K562 (cell line): ENCODE measurements around the gene FOXJ2. TPM values are rescaled to one million over a fixed set of nuclear protein-coding genes. Genes with fewer than 3 reads are reported as not detected.

ENCODE experiments used
- ARID2 ChIP-seq: fragments of 450-650 bp; IDR thresholded peaks from 2 replicates; pipeline ENCODE4 v1.6.1; 2017; ENCODE audit warnings: antibody characterized with exemption, mild to moderate bottlenecking
- C11orf30 ChIP-seq: fragments of 450-650 bp; IDR thresholded peaks from 2 replicates; pipeline ENCODE4 v1.6.1; 2016; ENCODE audit warnings: low read depth, mild to moderate bottlenecking
- CBFB ChIP-seq: sonication (generic); formaldehyde crosslinking; IDR thresholded peaks from 2 replicates; pipeline ENCODE4 v1.4.0; 2020; ENCODE audit warnings: mild to moderate bottlenecking, missing genetic modification reagents
- CBX3 ChIP-seq, 2 experiments: IDR thresholded peaks; 1 replicate in 1 of 2; 2 replicates in 1 of 2; pipeline ENCODE4 v1.6.1; 2012; ENCODE audit warnings: inconsistent platforms in 2 of 2, low read length in 2 of 2, borderline replicate concordance in 1 of 2, control low read depth in 1 of 2
- CCAR2 ChIP-seq: fragments of 200-400 bp; formaldehyde crosslinking; IDR thresholded peaks from 2 replicates; pipeline ENCODE4 v1.6.1; 2017; ENCODE audit warnings: mild to moderate bottlenecking, low read depth, low read length
- CREM ChIP-seq: IDR thresholded peaks from 2 replicates; pipeline ENCODE4 v1.6.1; 2014; ENCODE audit warnings: antibody characterized with exemption, low read depth
- DNMT1 ChIP-seq: fragments of 450-650 bp; IDR thresholded peaks from 2 replicates; pipeline ENCODE4 v1.6.1; 2016; ENCODE audit warnings: antibody characterized with exemption, mild to moderate bottlenecking
- GATA2 ChIP-seq: sonication (generic); formaldehyde crosslinking; IDR thresholded peaks from 2 replicates; pipeline ENCODE4 v1.4.0; 2020; ENCODE audit warnings: mild to moderate bottlenecking, missing genetic modification reagents
- HEY1 ChIP-seq: fragments of 250-450 bp; sonication (Bioruptor Pico); IDR thresholded peaks from 2 replicates; pipeline ENCODE4 v1.5.0; 2020; ENCODE audit warnings: mild to moderate bottlenecking, moderate library complexity, borderline replicate concordance
- MAFK ChIP-seq: IDR thresholded peaks from 2 replicates; pipeline ENCODE4 v1.6.1; 2011; ENCODE audit warnings: low read length, improper control_type of control experiment
- MCM3 ChIP-seq: fragments of 450-650 bp; IDR thresholded peaks from 2 replicates; pipeline ENCODE4 v1.6.1; 2016
- MEF2D ChIP-seq: conservative IDR thresholded peaks from 2 replicates; pipeline ENCODE4 v1.6.1; 2016; ENCODE audit warnings: low read depth, missing genetic modification characterization, missing compliant biosample characterization
- MTA3 ChIP-seq: fragments of 450-650 bp; formaldehyde crosslinking; IDR thresholded peaks from 2 replicates; pipeline ENCODE4 v1.6.1; 2017; ENCODE audit warnings: mild to moderate bottlenecking, borderline replicate concordance
- NCOA1 ChIP-seq: fragments of 450-650 bp; IDR thresholded peaks from 2 replicates; pipeline ENCODE4 v1.6.1; 2016; ENCODE audit warnings: low read depth
- NCOA2 ChIP-seq, 2 experiments: fragments of 450-650 bp; IDR thresholded peaks; 2 replicates each; pipeline ENCODE4 v1.6.1; 2018; ENCODE audit warnings: mild to moderate bottlenecking in 2 of 2, moderate library complexity in 1 of 2; ENCODE audit not compliant: partially characterized antibody in 2 of 2
- NFIX ChIP-seq: fragments of 250-450 bp; sonication (Bioruptor Pico); IDR thresholded peaks from 2 replicates; pipeline ENCODE4 v1.4.0; 2020; ENCODE audit warnings: low read depth, mild to moderate bottlenecking, moderate library complexity
- NFRKB ChIP-seq: fragments of 450-650 bp; IDR thresholded peaks from 2 replicates; pipeline ENCODE4 v1.6.1; 2016; ENCODE audit warnings: low read depth
- NR2C2 ChIP-seq, 2 experiments: fragments of 200-800 bp in 1 of 2; sonication (Bioruptor generic) in 1 of 2; sonication (generic) in 1 of 2; formaldehyde crosslinking in 1 of 2; IDR thresholded peaks; 2 replicates each; pipeline versions ENCODE4 v1.6.1 to v1.8.0; 2016 to 2022; ENCODE audit warnings: mild to moderate bottlenecking in 1 of 2, missing compliant biosample characterization in 1 of 2, missing genetic modification characterization in 1 of 2, missing genetic modification reagents in 1 of 2
- PCBP1 ChIP-seq: fragments of 200-400 bp; formaldehyde crosslinking; IDR thresholded peaks from 2 replicates; pipeline ENCODE4 v1.6.1; 2018; ENCODE audit warnings: mild to moderate bottlenecking, low read depth, low read length; ENCODE audit not compliant: poor library complexity, severe bottlenecking
- PTRF ChIP-seq: fragments of 450-650 bp; IDR thresholded peaks from 2 replicates; pipeline ENCODE4 v1.6.1; 2016; ENCODE audit warnings: mild to moderate bottlenecking, missing genetic modification characterization, missing compliant biosample characterization
- SMAD1 ChIP-seq: fragments of 150-350 bp; IDR thresholded peaks from 2 replicates; pipeline ENCODE4 v1.6.1; 2014; ENCODE audit warnings: low read length, low read depth; ENCODE audit not compliant: partially characterized antibody
- XRCC4 ChIP-seq: IDR thresholded peaks from one replicate; pipeline ENCODE4 v1.6.1; 2011; ENCODE audit not compliant: insufficient read depth, insufficient read length; ENCODE audit errors: extremely low read depth
- ZNF707 ChIP-seq: fragments of 250-450 bp; sonication (Bioruptor Pico); conservative IDR thresholded peaks from 2 replicates; pipeline ENCODE4 v1.8.0; 2022; ENCODE audit warnings: inconsistent platforms, mild to moderate bottlenecking, moderate library complexity
- ZNF76 ChIP-seq: fragments of 250-450 bp; sonication (Bioruptor Pico); IDR thresholded peaks from 2 replicates; pipeline ENCODE4 v1.4.0; 2020; ENCODE audit warnings: mild to moderate bottlenecking, moderate library complexity, borderline replicate concordance
- ZNF785 ChIP-seq: fragments of 250-450 bp; sonication (Bioruptor Pico); IDR thresholded peaks from 2 replicates; pipeline ENCODE4 v1.4.0; 2020; ENCODE audit warnings: mild to moderate bottlenecking
- polyA plus RNA-seq, 8 experiments: library from polyadenylated mRNA; depleted of rRNA in 4 of 8; stranded (reverse) in 5 of 8; unstranded in 3 of 8; fragments of >200 nt; fragmentation: Nextera tagmentation in 2 of 8; fragmentation: Illumina TruSeq in 1 of 8; extraction: Ambion mirVana in 2 of 8; extraction: Trizol in 1 of 8; gene quantifications; 2 replicates each; pipeline versions ENCODE4 v1.2.1 to v1.2.3, GENCODE V29; 2011 to 2014; ENCODE audit warnings: inconsistent platforms in 1 of 8, missing spikeins in 1 of 8
- total RNA-seq, 7 experiments: library from RNA; depleted of rRNA in 6 of 7; stranded (reverse); fragments of >200 nt in 6 of 7; fragmentation: Illumina TruSeq in 2 of 7; extraction: Trizol in 2 of 7; gene quantifications; 2 replicates each; pipeline versions ENCODE4 v1.2.1 to v1.2.3, GENCODE V29; 2011 to 2021; ENCODE audit warnings: low replicate concordance in 1 of 7
- TF ChIP-seq, protein P1 (sequence below): fragments of 450-650 bp; IDR thresholded peaks from 2 replicates; pipeline ENCODE4 v1.6.1; 2016; ENCODE audit warnings: borderline replicate concordance
- TF ChIP-seq, protein P2 (sequence below): sonication (generic); IDR thresholded peaks from 2 replicates; pipeline ENCODE4 v1.6.1; 2016
- TF ChIP-seq, protein P3 (sequence below): fragments of 250-450 bp; sonication (Bioruptor Pico); IDR thresholded peaks from 2 replicates; pipeline ENCODE4 v1.5.0; 2021

The FOXJ2 gene
- total and polyA plus RNA-seq, 9 of the 15 experiments (the other 6 are each of a cell fraction or from before 2014, with no cell fraction given), result 1.0 to 7.5 (median 2.4) TPM

DNA sequence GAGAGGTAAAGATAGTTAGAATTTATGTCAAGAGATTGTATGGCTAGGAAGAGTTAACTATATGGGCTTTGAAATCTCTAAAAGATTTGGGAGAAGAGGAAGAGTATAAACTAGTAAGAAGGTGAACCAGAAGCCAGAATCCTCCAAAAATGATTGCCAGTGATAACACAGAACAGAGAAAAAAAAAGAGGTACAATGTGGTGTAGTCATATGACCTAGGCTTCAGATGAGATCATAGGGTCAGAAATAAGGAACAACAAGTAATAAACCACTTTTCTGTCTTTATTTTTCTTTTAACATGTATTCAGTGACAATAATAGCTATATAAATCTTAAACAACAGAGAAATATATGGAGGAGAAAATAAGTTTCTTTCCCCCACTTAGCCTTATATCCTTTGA, 47.6 kb downstream of the FOXJ2 start (continued):
- no peak for TF ChIP-seq NR2C2 (CRISPR knock-in tag; IDR thresholded peaks at IDR 0.05)
- peak; percentile 42 for TF ChIP-seq NR2C2 (tag; IDR thresholded peaks at IDR 0.05)
- TF ChIP-seq NCOA1, result no peak
- TF ChIP-seq GATA2 (CRISPR knock-in tag), result 0 out of 2 replicates have a peak, but pooled peaks have one; percentile 36
- TF ChIP-seq NFIX (CRISPR knock-in tag), result no peak
- no peak for TF ChIP-seq NCOA2 (IDR thresholded peaks at IDR 0.05; ENCODE audit: partially characterized antibody in 2 of 2)
- no peak for TF ChIP-seq ZNF76 (CRISPR knock-in tag)
- TF ChIP-seq CBFB (CRISPR knock-in tag), result no peak
- no peak for TF ChIP-seq DNMT1
- TF ChIP-seq MTA3, result no peak
- TF ChIP-seq, protein P1, sequence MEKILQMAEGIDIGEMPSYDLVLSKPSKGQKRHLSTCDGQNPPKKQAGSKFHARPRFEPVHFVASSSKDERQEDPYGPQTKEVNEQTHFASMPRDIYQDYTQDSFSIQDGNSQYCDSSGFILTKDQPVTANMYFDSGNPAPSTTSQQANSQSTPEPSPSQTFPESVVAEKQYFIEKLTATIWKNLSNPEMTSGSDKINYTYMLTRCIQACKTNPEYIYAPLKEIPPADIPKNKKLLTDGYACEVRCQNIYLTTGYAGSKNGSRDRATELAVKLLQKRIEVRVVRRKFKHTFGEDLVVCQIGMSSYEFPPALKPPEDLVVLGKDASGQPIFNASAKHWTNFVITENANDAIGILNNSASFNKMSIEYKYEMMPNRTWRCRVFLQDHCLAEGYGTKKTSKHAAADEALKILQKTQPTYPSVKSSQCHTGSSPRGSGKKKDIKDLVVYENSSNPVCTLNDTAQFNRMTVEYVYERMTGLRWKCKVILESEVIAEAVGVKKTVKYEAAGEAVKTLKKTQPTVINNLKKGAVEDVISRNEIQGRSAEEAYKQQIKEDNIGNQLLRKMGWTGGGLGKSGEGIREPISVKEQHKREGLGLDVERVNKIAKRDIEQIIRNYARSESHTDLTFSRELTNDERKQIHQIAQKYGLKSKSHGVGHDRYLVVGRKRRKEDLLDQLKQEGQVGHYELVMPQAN, result no peak
- TF ChIP-seq C11orf30, result no peak
- TF ChIP-seq, protein P2, sequence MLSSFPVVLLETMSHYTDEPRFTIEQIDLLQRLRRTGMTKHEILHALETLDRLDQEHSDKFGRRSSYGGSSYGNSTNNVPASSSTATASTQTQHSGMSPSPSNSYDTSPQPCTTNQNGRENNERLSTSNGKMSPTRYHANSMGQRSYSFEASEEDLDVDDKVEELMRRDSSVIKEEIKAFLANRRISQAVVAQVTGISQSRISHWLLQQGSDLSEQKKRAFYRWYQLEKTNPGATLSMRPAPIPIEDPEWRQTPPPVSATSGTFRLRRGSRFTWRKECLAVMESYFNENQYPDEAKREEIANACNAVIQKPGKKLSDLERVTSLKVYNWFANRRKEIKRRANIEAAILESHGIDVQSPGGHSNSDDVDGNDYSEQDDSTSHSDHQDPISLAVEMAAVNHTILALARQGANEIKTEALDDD, result no peak
- TF ChIP-seq ZNF707, result no peak
- TF ChIP-seq XRCC4, result no peak
- no peak for TF ChIP-seq ZNF785
- no peak for TF ChIP-seq NFRKB
- no peak for TF ChIP-seq PTRF (tag)
- no peak for TF ChIP-seq MAFK
- no peak for TF ChIP-seq SMAD1
- no peak for TF ChIP-seq HEY1
- TF ChIP-seq ARID2, result no peak
- no peak for TF ChIP-seq CREM
- no peak for TF ChIP-seq CBX3 (IDR thresholded peaks at IDR 0.05; ENCODE audit: borderline replicate concordance in 1 of 2, low read length in 2 of 2)
- TF ChIP-seq, protein P3, sequence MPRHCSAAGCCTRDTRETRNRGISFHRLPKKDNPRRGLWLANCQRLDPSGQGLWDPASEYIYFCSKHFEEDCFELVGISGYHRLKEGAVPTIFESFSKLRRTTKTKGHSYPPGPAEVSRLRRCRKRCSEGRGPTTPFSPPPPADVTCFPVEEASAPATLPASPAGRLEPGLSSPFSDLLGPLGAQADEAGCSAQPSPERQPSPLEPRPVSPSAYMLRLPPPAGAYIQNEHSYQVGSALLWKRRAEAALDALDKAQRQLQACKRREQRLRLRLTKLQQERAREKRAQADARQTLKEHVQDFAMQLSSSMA (CRISPR knock-in tag), result no peak
- no peak for TF ChIP-seq PCBP1
- no peak for TF ChIP-seq CCAR2
- TF ChIP-seq MCM3, result no peak
- 0 out of 2 replicates have a peak, but pooled peaks have one; percentile 9 for TF ChIP-seq MEF2D
